PC-9 (cell line): ENCODE measurements around the gene RNASEH2A.

Source experiments
- EZH2 ChIP-seq: fragments of 200-600 bp; sonication (generic); IDR thresholded peaks from 2 replicates; pipeline ENCODE4 v1.8.0; 2017; ENCODE audit warnings: antibody characterized with exemption, low read depth
- TF ChIP-seq, protein P1 (sequence below): fragments of 200-600 bp; sonication (generic); conservative IDR thresholded peaks from 2 replicates; pipeline ENCODE4 v1.6.1; 2017; ENCODE audit warnings: mixed run types, antibody characterized with exemption, mild to moderate bottlenecking, moderate library complexity

GRCh38 chr19:12778017-12778904 lies 28.1 kb upstream of the RNASEH2A start:
- TF ChIP-seq EZH2: no peak
- TF ChIP-seq, protein P1, sequence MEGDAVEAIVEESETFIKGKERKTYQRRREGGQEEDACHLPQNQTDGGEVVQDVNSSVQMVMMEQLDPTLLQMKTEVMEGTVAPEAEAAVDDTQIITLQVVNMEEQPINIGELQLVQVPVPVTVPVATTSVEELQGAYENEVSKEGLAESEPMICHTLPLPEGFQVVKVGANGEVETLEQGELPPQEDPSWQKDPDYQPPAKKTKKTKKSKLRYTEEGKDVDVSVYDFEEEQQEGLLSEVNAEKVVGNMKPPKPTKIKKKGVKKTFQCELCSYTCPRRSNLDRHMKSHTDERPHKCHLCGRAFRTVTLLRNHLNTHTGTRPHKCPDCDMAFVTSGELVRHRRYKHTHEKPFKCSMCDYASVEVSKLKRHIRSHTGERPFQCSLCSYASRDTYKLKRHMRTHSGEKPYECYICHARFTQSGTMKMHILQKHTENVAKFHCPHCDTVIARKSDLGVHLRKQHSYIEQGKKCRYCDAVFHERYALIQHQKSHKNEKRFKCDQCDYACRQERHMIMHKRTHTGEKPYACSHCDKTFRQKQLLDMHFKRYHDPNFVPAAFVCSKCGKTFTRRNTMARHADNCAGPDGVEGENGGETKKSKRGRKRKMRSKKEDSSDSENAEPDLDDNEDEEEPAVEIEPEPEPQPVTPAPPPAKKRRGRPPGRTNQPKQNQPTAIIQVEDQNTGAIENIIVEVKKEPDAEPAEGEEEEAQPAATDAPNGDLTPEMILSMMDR: no peak
